AG04449 (cell line): Measurements from ENCODE around the gene RPL34.
A peak's percentile ranks its signal among the peaks of the same experiment; 100 is the strongest.

Source experiments
- CTCF ChIA-PET: fragments of 350-600 bp; formaldehyde crosslinking; extraction: SDS; loops from one replicate; lab custom pipeline; 2021; ENCODE audit warnings: antibody characterized with exemption; lab: Yijun Ruan, JAX
- POLR2A ChIA-PET: fragments of 400-600, 350-600 bp; formaldehyde crosslinking; extraction: SDS; loops from one replicate; lab custom pipeline; 2020; ENCODE audit warnings: antibody characterized with exemption, inconsistent platforms; lab: Yijun Ruan, JAX
- DNase-seq: peaks from one replicate; pipeline ENCODE4 v3.0.0-alpha.2; 2010; ENCODE audit warnings: low read depth, low spot score
- H3K4me3 ChIP-seq: 2 replicates; pipeline ENCODE4 v1.5.1; 2011; ENCODE audit warnings: low read depth, mild to moderate bottlenecking, control low read depth, low read length
- CTCF ChIP-seq: IDR thresholded peaks from one replicate; pipeline ENCODE4 v1.5.1; 2011; ENCODE audit warnings: mild to moderate bottlenecking, moderate library complexity, low read length, control low read depth, inconsistent platforms; ENCODE audit not compliant: insufficient read depth; ENCODE audit errors: missing control alignments

Gene RPL34

GRCh38 chr4:108619372-108620100, 840 bp upstream of the RPL34 start:
- peak overlapping the region; percentile 55 for H3K4me3 ChIP-seq
- DNase-seq, result no peak
- TF ChIP-seq CTCF, result no peak
- CTCF ChIA-PET, result interaction anchor here (1.1 kb wide), 1 partner anchor 8 kb away, joined by 3 read pairs; no protein-coding TSS in a partner anchor
- POLR2A ChIA-PET, result interaction anchor here (0.8 to 1.3 kb wide), 5 partner anchors 8 to 262 kb away, joined by 3 to 9 read pairs (median 4); partner anchors contain the start of gene OSTC

GRCh38 chr4:108620933-108621905, 843 bp downstream of the RPL34 start:
- CTCF ChIA-PET, result interaction anchor here (1.1 to 1.3 kb wide), 2 partner anchors 9 to 48 kb away, joined by 3 read pairs; no protein-coding TSS in a partner anchor

GRCh38 chr4:108622022-108622421, 1.6 kb downstream of the RPL34 start:
- no peak overlapping the region; the same call in 1 of the 2 replicates for H3K4me3 ChIP-seq
- ChIA-PET POLR2A (no interaction called here), CTCF (no interaction called here)
- DNase-seq, result no peak
- no peak for TF ChIP-seq CTCF

More at GRCh38 chr4:108620933-108621905, 843 bp downstream of the RPL34 start:
- peak overlapping the region; percentile 98 for H3K4me3 ChIP-seq
- no peak for DNase-seq
- POLR2A ChIA-PET, result interaction anchor here (0.6 to 1.3 kb wide), 4 partner anchors 10 to 682 kb away, joined by 3 to 9 read pairs (median 6); partner anchors contain the start of gene OSTC
- TF ChIP-seq CTCF, result no peak

GRCh38 chr4:108622828-108623227, 2.5 kb downstream of the RPL34 start:
- ChIA-PET CTCF (interaction anchor here (0.8 to 1.4 kb wide), 2 partner anchors 15 to 20 kb away, joined by 3 read pairs; no protein-coding TSS in a partner anchor), POLR2A (interaction anchor here (1.1 kb wide), 1 partner anchor 27 kb away, joined by 5 read pairs; the partner anchor contains the start of gene OSTC)
- no peak overlapping the region for H3K4me3 ChIP-seq
- DNase-seq, result no peak
- TF ChIP-seq CTCF, result no peak

DNA sequence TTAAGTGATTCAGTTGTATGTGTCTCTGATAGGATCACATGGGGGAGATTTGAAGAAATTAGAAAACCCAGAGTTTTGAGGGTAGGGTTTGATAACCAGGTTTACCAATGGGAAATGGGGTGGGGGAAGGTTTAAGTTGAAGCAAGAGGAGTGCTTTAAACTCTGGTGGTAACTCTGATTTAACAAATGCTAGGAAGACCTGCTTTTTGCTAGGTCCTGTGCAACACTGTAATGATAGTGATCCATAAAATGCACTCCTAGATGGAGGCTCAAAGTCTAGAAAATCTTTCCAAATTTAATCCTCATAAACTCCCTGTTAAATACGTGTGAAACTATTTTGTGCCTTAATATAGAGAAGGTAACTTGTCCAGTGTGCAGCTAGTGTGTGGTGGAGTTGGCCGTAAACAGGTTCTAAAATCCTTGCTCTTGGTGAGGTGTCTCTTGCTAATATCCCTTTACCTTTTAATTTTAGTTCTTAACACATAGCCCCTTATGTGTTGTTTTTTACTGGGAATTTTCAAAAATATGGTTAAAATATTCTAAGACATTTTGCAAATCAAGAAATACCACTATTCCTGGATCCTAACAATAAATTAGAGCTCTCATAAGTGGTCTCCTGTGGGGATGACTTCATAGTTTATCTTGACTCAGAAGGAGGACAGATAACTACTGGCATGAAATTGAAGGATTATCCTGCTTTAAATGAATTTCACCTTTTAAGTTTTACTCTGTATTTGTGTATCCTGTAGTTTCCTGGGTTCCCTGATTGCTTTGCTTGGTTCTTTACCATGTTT, 4.1 kb downstream of the RPL34 start:
- no peak overlapping the region for H3K4me3 ChIP-seq
- ChIA-PET CTCF (interaction anchor here (1.4 to 1.8 kb wide), 2 partner anchors 19 to 606 kb away, joined by 3 to 5 read pairs; no protein-coding TSS in a partner anchor), POLR2A (no interaction called here)
- no peak for TF ChIP-seq CTCF
- no peak for DNase-seq
